Activated CD4-positive, alpha-beta T cell treated with anti-CD3 and anti-CD28 coated beads for 48 hours (primary cell): ENCODE measurements around the gene CUEDC2.
"Not testable (repeated sequence)": the region's sequence is repeated elsewhere in the genome, so short reads cannot be mapped to it uniquely, and the experiment has no call there.

Experiments
- DNase-seq: peaks from one replicate; pipeline ENCODE4 v3.0.0-alpha.2; 2020

The CUEDC2 gene

DNA sequence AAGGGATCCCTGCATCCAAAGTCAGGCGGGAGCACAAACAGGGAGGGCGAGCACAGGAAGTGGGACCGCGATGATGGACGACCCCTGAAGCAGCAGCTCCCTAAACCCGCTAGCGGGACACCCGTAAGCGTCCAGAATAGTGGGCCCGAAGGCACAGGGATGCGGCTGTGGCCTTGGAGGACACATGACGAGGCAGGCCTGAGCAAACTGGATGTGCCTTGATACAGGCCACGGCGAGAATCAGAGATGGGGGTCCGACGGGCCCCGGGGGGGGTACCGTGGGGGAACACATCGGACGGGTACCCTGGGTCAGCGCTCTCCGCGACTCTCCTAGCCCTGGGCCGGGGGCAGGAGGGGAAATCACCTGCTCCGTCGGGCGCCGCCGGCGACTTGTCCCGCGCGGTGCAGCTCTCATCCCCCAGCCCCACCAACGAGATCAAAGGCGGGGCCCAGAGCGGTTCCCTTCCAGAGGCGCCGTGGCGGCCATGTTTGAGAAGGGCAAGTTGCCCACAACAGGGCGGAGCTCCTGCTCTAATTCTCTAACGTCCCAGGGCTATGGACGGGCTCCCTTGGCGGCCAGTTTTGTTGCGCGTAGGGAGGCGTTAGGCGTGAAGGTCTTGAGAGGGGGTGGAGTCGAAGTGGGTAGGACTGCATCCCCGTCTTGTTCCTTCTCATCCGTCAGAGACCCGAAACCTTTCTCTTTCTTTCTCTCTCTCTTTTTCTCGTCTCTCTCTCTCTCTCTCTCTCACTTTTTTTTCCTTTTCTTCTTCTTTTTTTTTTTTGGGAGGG lies at the start of gene CUEDC2:
Gene CUEDC2 (minus strand): TSS at position 413 of the 789 bp plus-strand sequence. CDS start 7,386 bp downstream, outside the sequence.
- peak; percentile 99 for DNase-seq

DNA sequence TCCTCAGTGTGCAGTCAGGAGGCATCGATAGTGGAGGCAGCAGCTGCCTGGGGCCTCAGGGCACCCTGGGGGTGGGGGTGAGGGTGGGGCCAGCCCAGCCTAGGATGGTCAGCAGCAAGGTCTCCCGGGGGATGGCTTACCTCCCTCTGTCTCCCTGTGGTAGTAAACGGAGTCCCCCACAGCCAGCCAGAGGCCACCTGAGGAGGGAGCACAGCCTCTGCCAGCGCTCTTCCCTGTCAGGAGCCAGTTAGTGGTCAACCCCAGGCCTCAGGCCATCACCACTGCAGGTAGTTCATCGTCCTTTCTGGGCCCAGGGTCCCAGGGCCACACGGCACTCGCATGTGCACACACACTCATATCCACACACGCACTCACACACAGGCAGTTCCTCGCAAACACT lies 48.0 kb upstream of the CUEDC2 start:
- no peak for DNase-seq

GRCh38 chr10:102479651-102480050 lies 47.3 kb upstream of the CUEDC2 start:
- DNase-seq: no peak

GRCh38 chr10:102476466-102477141 lies 44.2 kb upstream of the CUEDC2 start:
- no peak for DNase-seq

- DNase-seq: no peak
These were observed 43.2 kb upstream of the CUEDC2 start for GRCh38 chr10:102475451-102476040.

GRCh38 chr10:102473445-102474331 lies 41.3 kb upstream of the CUEDC2 start:
- no peak for DNase-seq

- DNase-seq: no peak
These were observed 38.5 kb upstream of the CUEDC2 start for GRCh38 chr10:102470579-102471546.

DNA sequence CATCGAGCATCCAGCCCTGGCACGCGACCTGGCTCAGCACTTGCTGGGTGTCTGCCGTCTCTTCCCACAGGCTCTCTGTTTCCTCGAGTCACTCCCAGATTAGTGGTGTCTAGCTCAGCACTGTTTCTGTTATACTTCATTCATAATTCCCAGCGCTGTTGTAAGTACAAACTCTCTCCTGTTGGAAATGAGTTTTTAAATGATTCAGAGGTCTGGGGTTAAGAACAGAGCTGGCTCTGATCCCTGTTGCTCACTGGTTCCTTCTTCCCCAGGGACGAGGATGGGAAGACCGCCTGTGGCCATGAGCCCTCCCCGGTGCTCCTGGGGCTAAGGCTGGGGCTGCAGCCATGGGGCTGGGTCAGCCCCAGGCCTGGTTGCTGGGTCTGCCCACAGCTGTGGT lies 36.3 kb upstream of the CUEDC2 start:
- DNase-seq: no peak

DNA sequence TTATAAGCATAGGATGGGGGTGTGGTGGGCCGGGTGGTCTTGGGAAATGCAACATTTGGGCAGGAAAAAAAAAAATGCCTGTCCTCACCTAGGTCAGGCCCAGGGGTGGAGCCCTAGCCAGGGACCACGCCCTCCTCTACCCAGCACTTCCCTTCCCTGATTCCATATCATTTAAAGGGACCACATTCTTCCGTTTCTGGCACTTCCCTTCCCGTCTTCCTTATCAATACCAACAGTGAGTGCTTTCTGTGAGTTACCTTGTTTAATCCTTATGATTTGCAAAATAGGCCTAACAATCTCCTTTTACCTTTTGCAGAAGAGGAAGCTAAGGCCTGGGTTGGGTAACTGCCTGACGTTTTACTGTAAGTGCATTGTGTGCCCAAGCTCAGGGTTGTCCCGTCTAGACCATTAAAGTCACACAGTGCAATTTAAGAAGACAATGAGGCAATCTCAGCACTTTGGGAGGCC lies 35.6 kb upstream of the CUEDC2 start:
- no peak for DNase-seq

- no peak for DNase-seq
These were observed 34.9 kb upstream of the CUEDC2 start for GRCh38 chr10:102467318-102467717.

- no peak for DNase-seq
These were observed 33.1 kb upstream of the CUEDC2 start for GRCh38 chr10:102465466-102465865.

GRCh38 chr10:102463983-102464382 lies 31.6 kb upstream of the CUEDC2 start:
- no peak for DNase-seq

DNA sequence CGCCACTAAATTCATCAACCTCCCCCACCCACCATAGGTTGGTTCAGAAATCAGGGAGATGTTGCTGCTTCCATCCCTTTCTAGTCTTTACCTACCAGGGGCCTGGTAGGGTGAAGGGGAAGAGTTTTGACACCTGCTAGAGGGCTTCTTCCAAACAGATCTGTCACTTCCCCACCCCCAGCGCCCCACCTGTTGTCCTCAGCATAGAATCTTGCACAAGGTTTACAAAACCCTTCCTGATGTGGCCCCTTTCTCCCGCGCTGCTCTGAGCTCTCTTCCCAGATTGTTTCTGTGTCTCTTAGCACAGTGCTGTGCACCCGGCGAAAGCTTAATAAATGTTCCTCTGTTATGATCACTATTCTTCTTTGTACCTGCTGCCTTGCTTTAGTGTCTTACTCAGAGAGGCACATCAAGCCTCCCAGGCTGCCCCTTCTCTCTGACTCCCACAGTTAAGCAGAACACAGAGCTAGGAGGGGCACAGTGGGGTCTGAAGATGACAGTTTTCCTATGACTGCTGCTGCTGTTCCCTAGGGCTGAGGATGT lies 30.2 kb upstream of the CUEDC2 start:
- no peak for DNase-seq

DNA sequence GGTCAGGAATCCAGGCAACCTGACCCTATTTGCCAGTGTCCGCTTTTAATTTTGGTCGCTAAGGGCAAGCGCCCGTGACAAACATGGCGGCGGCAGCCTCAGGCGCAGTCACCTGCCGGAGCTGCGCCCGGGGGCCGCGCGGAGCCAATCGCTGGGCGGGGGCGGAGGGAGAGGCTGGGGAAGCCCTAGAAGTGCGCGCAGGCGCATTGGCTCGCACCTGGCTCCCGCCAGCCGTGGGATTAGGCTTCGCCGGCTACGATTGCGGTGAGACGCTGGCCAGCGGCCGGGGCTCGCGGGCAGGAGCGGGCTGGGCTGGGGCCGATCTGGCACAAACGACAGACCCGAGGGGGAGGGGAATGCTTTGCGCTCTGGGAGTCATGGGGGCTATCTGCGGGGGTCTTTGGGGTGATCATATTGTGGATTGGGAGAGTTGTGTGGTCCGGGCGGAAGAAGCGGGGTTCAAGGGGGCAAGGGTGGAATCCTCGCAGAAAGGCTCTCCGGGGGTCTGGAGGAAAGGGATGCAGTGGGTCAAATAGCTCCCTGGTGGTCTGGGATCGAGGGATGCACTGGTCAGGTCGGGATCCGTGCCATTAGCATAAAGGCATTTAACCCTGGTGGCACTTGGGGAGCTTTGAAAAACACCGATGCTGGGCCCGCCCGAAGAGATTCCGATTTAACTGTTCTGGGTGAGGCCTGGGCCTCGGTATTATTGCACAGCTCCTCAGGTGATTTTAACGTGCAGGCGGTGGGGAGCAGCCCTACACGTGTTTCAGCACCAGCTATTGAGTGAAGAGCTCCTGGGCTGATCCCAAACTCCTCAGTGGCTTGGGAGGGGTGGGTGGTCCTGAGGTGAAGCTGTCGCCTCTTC lies 29.0 kb upstream of the CUEDC2 start:
- DNase-seq: peak; percentile 97

GRCh38 chr10:102460836-102461186 lies 28.4 kb upstream of the CUEDC2 start:
- DNase-seq: no peak

DNA sequence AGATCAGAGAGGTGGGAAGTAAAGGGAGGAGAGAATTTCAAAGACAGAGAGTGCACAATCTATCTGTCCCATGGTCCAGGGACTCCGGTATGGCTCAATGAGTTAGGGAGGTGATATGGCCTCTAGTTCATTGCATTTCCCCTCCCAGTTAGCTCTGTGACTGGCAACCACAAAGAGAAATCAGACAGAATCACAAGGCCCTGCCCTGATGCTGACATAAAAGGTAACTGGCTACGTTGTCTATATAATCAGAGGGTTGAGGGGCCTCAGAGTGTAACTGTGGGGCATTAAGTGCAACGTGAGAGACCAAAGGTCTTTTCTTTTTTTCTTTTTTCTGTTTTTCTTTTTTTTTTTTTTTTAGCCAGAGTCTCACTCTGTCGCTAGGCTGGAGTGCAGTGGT lies 26.3 kb upstream of the CUEDC2 start:
- no peak for DNase-seq

- DNase-seq: no peak
These were observed 25.3 kb upstream of the CUEDC2 start for GRCh38 chr10:102457591-102458150.

GRCh38 chr10:102455893-102456471 lies 23.6 kb upstream of the CUEDC2 start:
- no peak for DNase-seq

DNA sequence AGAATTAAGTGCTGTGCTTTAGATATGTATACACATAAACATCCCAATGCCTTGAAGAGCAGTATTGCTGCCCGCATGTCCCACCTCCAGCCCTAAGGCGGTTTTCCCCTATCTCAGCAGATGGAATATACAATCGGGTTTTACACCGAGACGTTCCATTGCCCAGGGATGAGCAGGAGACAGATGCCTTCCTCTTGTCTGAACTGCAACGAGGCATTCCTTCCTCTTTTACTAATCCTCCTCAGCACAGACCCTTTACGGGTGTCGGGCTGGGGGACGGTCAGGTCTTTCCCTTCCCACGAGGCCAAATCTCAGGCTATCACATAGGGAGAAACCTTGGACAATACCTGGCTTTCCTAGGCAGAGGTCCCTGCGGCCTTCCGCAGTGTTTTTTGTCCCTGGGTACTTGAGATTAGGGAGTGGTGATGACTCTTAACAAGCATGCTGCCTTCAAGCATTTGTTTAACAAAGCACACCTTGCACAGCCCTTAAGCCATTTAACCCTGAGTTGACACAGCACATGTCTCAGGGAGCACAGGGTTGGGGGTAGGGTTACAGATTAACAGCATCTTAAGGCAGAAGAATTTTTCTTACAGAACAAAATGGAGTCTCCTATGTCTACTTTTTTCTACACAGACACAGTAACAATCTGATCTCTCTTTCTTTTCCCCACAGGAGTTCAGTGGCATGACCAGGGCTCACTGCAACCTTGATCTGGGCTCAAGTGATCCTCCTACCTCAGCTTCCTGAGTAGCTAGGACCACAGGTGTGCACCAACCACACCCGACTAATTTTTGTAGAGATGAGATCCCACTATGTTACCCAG lies 22.5 kb upstream of the CUEDC2 start:
- DNase-seq: not testable (repeated sequence)
